Stimulated activated CD4-positive, alpha-beta T cell treated with anti-CD3 and anti-CD28 coated beads, Interleukin-12 subunit alpha, Interleukin-12 subunit beta, amount 100 ng/mL, for 4 hours (primary cell): ENCODE measurements around the gene DCAF4.

Experiments used
- DNase-seq: peaks from one replicate; pipeline ENCODE4 v3.0.0-alpha.2; 2020

The DCAF4 gene

GRCh38 chr14:72926292-72927028, at the start of gene DCAF4:
Gene DCAF4 (plus strand): TSS chr14:72926464. CDS start chr14:72937979, 11,515 bp downstream.
- no peak for DNase-seq

- no peak for DNase-seq
Measured at GRCh38 chr14:72876710-72877063, 49.6 kb upstream of the DCAF4 start.

- DNase-seq = no peak
Measured at GRCh38 chr14:72878746-72879145, 47.5 kb upstream of the DCAF4 start.

- DNase-seq = no peak
Measured at GRCh38 chr14:72879431-72879830, 46.8 kb upstream of the DCAF4 start.

- DNase-seq = no peak
Measured at GRCh38 chr14:72880164-72880563, 46.1 kb upstream of the DCAF4 start.

- no peak for DNase-seq
Measured at GRCh38 chr14:72880820-72881219, 45.4 kb upstream of the DCAF4 start.

GRCh38 chr14:72881543-72881942, 44.7 kb upstream of the DCAF4 start:
- no peak for DNase-seq

- no peak for DNase-seq
Measured at GRCh38 chr14:72882047-72882446, 44.2 kb upstream of the DCAF4 start.

- no peak for DNase-seq
Measured at GRCh38 chr14:72882463-72882862, 43.8 kb upstream of the DCAF4 start.

- no peak for DNase-seq
Measured at GRCh38 chr14:72883109-72883508, 43.2 kb upstream of the DCAF4 start.

GRCh38 chr14:72883961-72884360, 42.3 kb upstream of the DCAF4 start:
- DNase-seq = no peak

- no peak for DNase-seq
Measured at GRCh38 chr14:72884386-72884785, 41.9 kb upstream of the DCAF4 start.

- DNase-seq = no peak
Measured at GRCh38 chr14:72887514-72887913, 38.8 kb upstream of the DCAF4 start.

- DNase-seq = no peak
Measured at GRCh38 chr14:72888192-72888591, 38.1 kb upstream of the DCAF4 start.

- no peak for DNase-seq
Measured at GRCh38 chr14:72888636-72889201, 37.5 kb upstream of the DCAF4 start.

- DNase-seq = no peak
Measured at GRCh38 chr14:72889366-72889765, 36.9 kb upstream of the DCAF4 start.

GRCh38 chr14:72891666-72892102, 34.6 kb upstream of the DCAF4 start:
- DNase-seq = no peak

- DNase-seq = peak; percentile 8
Measured at GRCh38 chr14:72892103-72892878, 34.0 kb upstream of the DCAF4 start.

- DNase-seq = peak; percentile 29
Measured at GRCh38 chr14:72892879-72893635, 33.2 kb upstream of the DCAF4 start.

GRCh38 chr14:72893636-72894322, 32.5 kb upstream of the DCAF4 start, which contains the start of gene DPF3:
Gene DPF3 (minus strand): TSS chr14:72894101. CDS start chr14:72894088, 13 bp downstream.
- peak; percentile 92 for DNase-seq

- no peak for DNase-seq
Measured at GRCh38 chr14:72894323-72894622, 32.0 kb upstream of the DCAF4 start.

- DNase-seq = no peak
Measured at GRCh38 chr14:72894623-72895378, 31.5 kb upstream of the DCAF4 start.
